Endothelial cell of umbilical vein (primary cell): ENCODE measurements around the gene VGLL4. TPM values are rescaled to one million over a fixed set of nuclear protein-coding genes. Genes with fewer than 3 reads are reported as not detected.

Experiments
- BruUV-seq: library from RNA; stranded (reverse); fragments of 400-500 nt; replicated peaks from 2 replicates; lab custom pipeline; 2021; lab: Mats Ljungman, UMichigan
- CTCF ChIA-PET: fragments of 300-600, 350-600 bp; sonication (Branson Sonifier 250); formaldehyde crosslinking; loops from one replicate; lab custom pipeline; 2021; ENCODE audit warnings: antibody characterized with exemption, inconsistent platforms; lab: Charles Lee
- POLR2A ChIA-PET: fragments of 300-600, 350-600 bp; sonication (Branson Sonifier 250); formaldehyde crosslinking; loops from one replicate; lab custom pipeline; 2021; ENCODE audit warnings: antibody characterized with exemption, inconsistent platforms; lab: Charles Lee
- DNase-seq: peaks from one replicate; pipeline ENCODE4 v3.0.0-alpha.2; 2011; ENCODE audit warnings: low read depth, low spot score
- FAIRE-seq: peaks from 2 replicates; lab custom pipeline; 2011; peaks lifted over from hg19 to GRCh38; lab: Jason Lieb, UNC
- H2AFZ ChIP-seq: 2 replicates; pipeline ENCODE4 v1.6.0; 2012; ENCODE audit warnings: low read depth, low read length, control low read depth, inconsistent platforms
- H3K27ac ChIP-seq: 2 replicates; pipeline ENCODE4 v1.5.1; 2011; ENCODE audit warnings: low read depth, mild to moderate bottlenecking, control low read depth, low read length, moderate library complexity; ENCODE audit not compliant: insufficient read depth
- H3K27me3 ChIP-seq, 2 experiments: 2 replicates each; pipeline versions ENCODE4 v1.6.0 to v1.6.1; 2011; ENCODE audit warnings: low read length in 2 of 2, mixed read lengths in 1 of 2; ENCODE audit not compliant: control insufficient read depth in 2 of 2, insufficient read depth in 2 of 2
- H3K36me3 ChIP-seq, 2 experiments: 2 replicates in 1 of 2; 3 replicates in 1 of 2; pipeline ENCODE4 v1.5.1; 2011; ENCODE audit warnings: low read length in 2 of 2, mild to moderate bottlenecking in 1 of 2, moderate library complexity in 1 of 2; ENCODE audit not compliant: control insufficient read depth in 2 of 2, insufficient read depth in 2 of 2; ENCODE audit errors: extremely low read depth in 1 of 2
- H3K4me1 ChIP-seq: 3 replicates; pipeline ENCODE4 v1.5.1; 2011; ENCODE audit warnings: mild to moderate bottlenecking, low read length; ENCODE audit not compliant: control insufficient read depth, insufficient read depth; ENCODE audit errors: extremely low read depth
- H3K4me2 ChIP-seq: 2 replicates; pipeline ENCODE4 v1.6.1; 2011; ENCODE audit warnings: low read length, control low read depth, mixed read lengths; ENCODE audit not compliant: insufficient read depth
- H3K4me3 ChIP-seq, 3 experiments: fragments of 200-600 bp in 1 of 3; sonication (generic), shearing (Covaris generic) in 1 of 3; replicated peaks in 1 of 3; 2 replicates each; pipeline ENCODE4 v1.5.1; 2011 to 2016; ENCODE audit warnings: control low read depth in 3 of 3, low read length in 3 of 3, mild to moderate bottlenecking in 2 of 3, inconsistent platforms in 1 of 3, low read depth in 1 of 3, moderate library complexity in 1 of 3; ENCODE audit not compliant: insufficient read depth in 1 of 3
- H3K79me2 ChIP-seq: 2 replicates; pipeline ENCODE4 v1.6.0; 2012; ENCODE audit warnings: low read length, inconsistent platforms; ENCODE audit not compliant: control insufficient read depth, insufficient read depth
- H3K9ac ChIP-seq: replicated peaks from 2 replicates; pipeline ENCODE3; 2011; ENCODE audit warnings: low read length, control low read depth; ENCODE audit not compliant: insufficient read depth; ENCODE audit errors: extremely low read depth
- H3K9me1 ChIP-seq: replicated peaks from 3 replicates; pipeline ENCODE4 v1.6.0; 2011; ENCODE audit warnings: mild to moderate bottlenecking, low read length; ENCODE audit not compliant: control insufficient read depth, insufficient read depth; ENCODE audit errors: extremely low read depth
- H3K9me3 ChIP-seq: replicated peaks from 2 replicates; pipeline ENCODE4 v1.5.1; 2012; ENCODE audit warnings: low read length, inconsistent platforms; ENCODE audit not compliant: control insufficient read depth, insufficient read depth
- H4K20me1 ChIP-seq: replicated peaks from 2 replicates; pipeline ENCODE3; 2011; ENCODE audit warnings: mild to moderate bottlenecking, low read length; ENCODE audit not compliant: control insufficient read depth, insufficient read depth; ENCODE audit errors: extremely low read depth
- EZH2 ChIP-seq: IDR thresholded peaks from 2 replicates; pipeline ENCODE4 v1.6.1; 2012; ENCODE audit warnings: borderline replicate concordance, low read depth, mild to moderate bottlenecking, moderate library complexity, low read length, inconsistent platforms; ENCODE audit not compliant: severe bottlenecking
- FOS ChIP-seq: IDR thresholded peaks from 2 replicates; pipeline ENCODE4 v1.6.1; 2011; ENCODE audit warnings: mild to moderate bottlenecking, low read length, moderate library complexity, borderline replicate concordance; ENCODE audit not compliant: insufficient read depth
- GATA2 ChIP-seq: IDR thresholded peaks from 2 replicates; pipeline ENCODE4 v1.7.0; 2011; ENCODE audit warnings: low read depth, mild to moderate bottlenecking, moderate library complexity, mixed read lengths, low read length; ENCODE audit not compliant: insufficient read length, insufficient read depth
- JUN ChIP-seq: IDR thresholded peaks from 2 replicates; pipeline ENCODE4 v1.6.1; 2011; ENCODE audit warnings: borderline replicate concordance, low read depth; ENCODE audit not compliant: insufficient read length, insufficient read depth
- MYC ChIP-seq: IDR thresholded peaks from one replicate; pipeline ENCODE4 v1.6.1; 2011; ENCODE audit warnings: mild to moderate bottlenecking, low read depth, low read length
- POLR2A ChIP-seq: IDR thresholded peaks from 2 replicates; pipeline ENCODE4 v1.6.1; 2012; ENCODE audit warnings: low read depth, mild to moderate bottlenecking, control low read depth, low read length
- POLR2AphosphoS5 ChIP-seq: IDR thresholded peaks from 2 replicates; pipeline ENCODE4 v1.6.1; 2012; ENCODE audit warnings: low read depth, mild to moderate bottlenecking, control low read depth, low read length, moderate library complexity; ENCODE audit not compliant: insufficient read depth
- dilution Hi-C: fragments of 300-500 bp; cut with MboI; formaldehyde crosslinking; loops from one replicate; pipeline ENCODE4 v1.15.0; 2019; ENCODE audit warnings: low sequenced_read_pairs; ENCODE audit not compliant: extremely low pct_ligation_motif_present
- intact Hi-C: fragments of 100-400 bp; cut with micrococcal nuclease; formaldehyde crosslinking; loops from one replicate; pipeline ENCODE4 v1.10.0; 2022
- polyA plus RNA-seq, 4 experiments: library from polyadenylated mRNA; depleted of rRNA in 3 of 4; stranded (reverse) in 3 of 4; unstranded in 1 of 4; fragments of >200 nt; gene quantifications; 2 replicates each; pipeline versions ENCODE4 v1.2.1 to v1.2.3, GENCODE V29; 2011 to 2012; ENCODE audit warnings: missing spikeins in 1 of 4
- total RNA-seq: library from RNA; stranded (reverse); gene quantifications from 2 replicates; pipeline ENCODE4 v1.2.3, GENCODE V29; 2021
- TF ChIP-seq, protein P1 (sequence below), 2 donors: IDR thresholded peaks; 1 replicate in 1 of 2; 2 replicates in 1 of 2; pipeline ENCODE4 v1.5.1; 2011; ENCODE audit warnings: low read length in 2 of 2, mild to moderate bottlenecking in 2 of 2, moderate library complexity in 2 of 2, control low read depth in 1 of 2, inconsistent platforms in 1 of 2, low read depth in 1 of 2; ENCODE audit not compliant: insufficient read depth in 1 of 2; ENCODE audit errors: extremely low read depth in 1 of 2
- TF ChIP-seq, protein P2 (sequence below): IDR thresholded peaks from 2 replicates; pipeline ENCODE4 v1.6.1; 2011; ENCODE audit not compliant: insufficient read depth, insufficient read length

VGLL4 gene
- total and polyA plus RNA-seq, 2 donors (not counting 3 experiments of a cell fraction or from before 2014, with no cell fraction given): 67.0 to 78.9 TPM

- H3K27ac ChIP-seq: no peak overlapping the region
- H3K27me3 ChIP-seq: no peaks in the 10 kb centered on the region
- H3K9me3 ChIP-seq: no peaks in the 10 kb centered on the region
- H4K20me1 ChIP-seq: peaks cover 14% of the 10 kb centered on the region
- BruUV-seq: no TSS peak
- H3K36me3 ChIP-seq: peaks cover 0 to 2% of the 10 kb centered on the region in 2 experiments
- no peak overlapping the region for H2AFZ ChIP-seq
- CTCF ChIA-PET: interaction anchor here (0.9 to 2.7 kb wide), 3 partner anchors 11 to 228 kb away, joined by 3 to 20 read pairs (median 3); no protein-coding TSS in a partner anchor
- no peak overlapping the region for H3K4me3 ChIP-seq
- intact Hi-C loops (no loop called here), dilution Hi-C loops (no loop called here)
- POLR2A ChIA-PET: interaction anchor here (1.5 kb wide), 1 partner anchor 30 kb away, joined by 3 read pairs; no protein-coding TSS in a partner anchor
- peaks cover 4% of the 10 kb centered on the region for H3K9me1 ChIP-seq
- peaks cover 2% of the 10 kb centered on the region for H3K4me1 ChIP-seq
- FAIRE-seq (no peak), DNase-seq (no peak)
- no peak overlapping the region for H3K4me2 ChIP-seq
- H3K79me2 ChIP-seq: peaks cover 97% of the 10 kb centered on the region
- TF ChIP-seq, protein P1, sequence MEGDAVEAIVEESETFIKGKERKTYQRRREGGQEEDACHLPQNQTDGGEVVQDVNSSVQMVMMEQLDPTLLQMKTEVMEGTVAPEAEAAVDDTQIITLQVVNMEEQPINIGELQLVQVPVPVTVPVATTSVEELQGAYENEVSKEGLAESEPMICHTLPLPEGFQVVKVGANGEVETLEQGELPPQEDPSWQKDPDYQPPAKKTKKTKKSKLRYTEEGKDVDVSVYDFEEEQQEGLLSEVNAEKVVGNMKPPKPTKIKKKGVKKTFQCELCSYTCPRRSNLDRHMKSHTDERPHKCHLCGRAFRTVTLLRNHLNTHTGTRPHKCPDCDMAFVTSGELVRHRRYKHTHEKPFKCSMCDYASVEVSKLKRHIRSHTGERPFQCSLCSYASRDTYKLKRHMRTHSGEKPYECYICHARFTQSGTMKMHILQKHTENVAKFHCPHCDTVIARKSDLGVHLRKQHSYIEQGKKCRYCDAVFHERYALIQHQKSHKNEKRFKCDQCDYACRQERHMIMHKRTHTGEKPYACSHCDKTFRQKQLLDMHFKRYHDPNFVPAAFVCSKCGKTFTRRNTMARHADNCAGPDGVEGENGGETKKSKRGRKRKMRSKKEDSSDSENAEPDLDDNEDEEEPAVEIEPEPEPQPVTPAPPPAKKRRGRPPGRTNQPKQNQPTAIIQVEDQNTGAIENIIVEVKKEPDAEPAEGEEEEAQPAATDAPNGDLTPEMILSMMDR (IDR thresholded peaks at IDR 0.05; ENCODE audit: extremely low read depth in 1 of 2, insufficient read depth in 1 of 2, low read depth in 1 of 2, low read length in 2 of 2): no peak
- TF ChIP-seq POLR2A: no peak
- TF ChIP-seq MYC: no peak
- TF ChIP-seq, protein P2, sequence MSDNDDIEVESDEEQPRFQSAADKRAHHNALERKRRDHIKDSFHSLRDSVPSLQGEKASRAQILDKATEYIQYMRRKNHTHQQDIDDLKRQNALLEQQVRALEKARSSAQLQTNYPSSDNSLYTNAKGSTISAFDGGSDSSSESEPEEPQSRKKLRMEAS: no peak
- TF ChIP-seq GATA2: no peak
- TF ChIP-seq FOS: no peak
- no peak for TF ChIP-seq JUN
- TF ChIP-seq EZH2: no peak
- TF ChIP-seq POLR2AphosphoS5: no peak
- H3K9ac ChIP-seq: no peak overlapping the region
These were observed 35.9 kb downstream of the VGLL4 start for GRCh38 chr3:11607816-11608215.
